Liver (tissue), 9 donors: Measurements from ENCODE around the gene DHX32. TPM values are rescaled to one million over a fixed set of nuclear protein-coding genes. Genes with fewer than 3 reads are reported as not detected.
"Not testable (repeated sequence)": the region's sequence is repeated elsewhere in the genome, so short reads cannot be mapped to it uniquely, and the experiment has no call there.

Source experiments
- DNase-seq: peaks from one replicate; pipeline ENCODE4 v3.0.0-alpha.2; 2017; ENCODE audit warnings: low spot score
- H3K27ac ChIP-seq, 2 donors: one replicate each; pipeline ENCODE4 v1.7.0; 2013; ENCODE audit warnings: inconsistent platforms in 2 of 2, low read length in 2 of 2, control low read depth in 1 of 2, low read depth in 1 of 2, mild to moderate bottlenecking in 1 of 2
- H3K27me3 ChIP-seq, 4 donors: one replicate each; pipeline versions ENCODE4 v1.6.1 to v1.7.0; 2013; ENCODE audit warnings: low read length in 3 of 4, inconsistent platforms in 1 of 4, mild to moderate bottlenecking in 1 of 4, moderate library complexity in 1 of 4; ENCODE audit not compliant: control insufficient read depth in 4 of 4, insufficient read depth in 4 of 4
- H3K36me3 ChIP-seq, 4 donors: one replicate each; pipeline versions ENCODE4 v1.6.1 to v1.7.0; 2013; ENCODE audit warnings: low read length in 3 of 4, mild to moderate bottlenecking in 3 of 4, low read depth in 1 of 4, moderate library complexity in 1 of 4; ENCODE audit not compliant: control insufficient read depth in 4 of 4, insufficient read depth in 3 of 4
- H3K4me1 ChIP-seq, 4 donors: one replicate each; pipeline versions ENCODE4 v1.6.1 to v1.7.0; 2013; ENCODE audit warnings: low read length in 3 of 4, mild to moderate bottlenecking in 3 of 4, moderate library complexity in 1 of 4; ENCODE audit not compliant: control insufficient read depth in 4 of 4, insufficient read depth in 4 of 4
- H3K4me3 ChIP-seq, 3 donors: one replicate each; pipeline versions ENCODE4 v1.6.1 to v1.7.0; 2013; ENCODE audit warnings: low read length in 3 of 3, control low read depth in 1 of 3, low read depth in 1 of 3, mild to moderate bottlenecking in 1 of 3
- H3K9ac ChIP-seq, 2 donors: one replicate each; pipeline ENCODE4 v1.7.0; 2013; ENCODE audit warnings: low read length in 2 of 2, mild to moderate bottlenecking in 2 of 2, moderate library complexity in 2 of 2, control low read depth in 1 of 2, low read depth in 1 of 2
- H3K9me3 ChIP-seq, 4 donors: one replicate each; pipeline versions ENCODE4 v1.6.1 to v1.7.0; 2013; ENCODE audit warnings: low read length in 3 of 4; ENCODE audit not compliant: control insufficient read depth in 4 of 4
- EGR1 ChIP-seq, 2 donors: IDR thresholded peaks; 2 replicates each; pipeline ENCODE4 v1.6.1; 2016 to 2018; ENCODE audit warnings: antibody characterized with exemption in 2 of 2, low read depth in 2 of 2
- FOXA1 ChIP-seq: IDR thresholded peaks from 2 replicates; pipeline ENCODE4 v1.6.1; 2016; ENCODE audit warnings: antibody characterized with exemption
- FOXA2 ChIP-seq: IDR thresholded peaks from 2 replicates; pipeline ENCODE4 v1.6.1; 2016; ENCODE audit warnings: antibody characterized with exemption
- GABPA ChIP-seq, 2 donors: IDR thresholded peaks in 1 of 2; conservative IDR thresholded peaks in 1 of 2; 2 replicates each; pipeline ENCODE4 v1.6.1; 2016; ENCODE audit warnings: antibody characterized with exemption in 2 of 2, mild to moderate bottlenecking in 1 of 2, moderate library complexity in 1 of 2
- HNF4A ChIP-seq, 2 donors: conservative IDR thresholded peaks; 2 replicates each; pipeline ENCODE4 v1.6.1; 2016; ENCODE audit warnings: antibody characterized with exemption in 2 of 2, mild to moderate bottlenecking in 2 of 2
- HNF4G ChIP-seq: IDR thresholded peaks from 2 replicates; pipeline ENCODE4 v1.6.1; 2016; ENCODE audit warnings: antibody characterized with exemption
- JUND ChIP-seq, 2 donors: IDR thresholded peaks; 2 replicates each; pipeline ENCODE4 v1.6.1; 2016; ENCODE audit warnings: antibody characterized with exemption in 2 of 2
- NR2F2 ChIP-seq: IDR thresholded peaks from 2 replicates; pipeline ENCODE4 v1.6.1; 2016; ENCODE audit warnings: antibody characterized with exemption
- RAD21 ChIP-seq, 2 donors: IDR thresholded peaks; 2 replicates each; pipeline ENCODE4 v1.6.1; 2016; ENCODE audit warnings: antibody characterized with exemption in 2 of 2, mild to moderate bottlenecking in 2 of 2
- RXRA ChIP-seq, 2 donors: IDR thresholded peaks; 2 replicates each; pipeline ENCODE4 v1.6.1; 2017 to 2018; ENCODE audit warnings: antibody characterized with exemption in 2 of 2, mild to moderate bottlenecking in 1 of 2
- SP1 ChIP-seq: IDR thresholded peaks from 2 replicates; pipeline ENCODE4 v1.6.1; 2018; ENCODE audit warnings: antibody characterized with exemption, mild to moderate bottlenecking
- TAF1 ChIP-seq: conservative IDR thresholded peaks from 2 replicates; pipeline ENCODE4 v1.6.1; 2016; ENCODE audit warnings: antibody characterized with exemption, mild to moderate bottlenecking
- YY1 ChIP-seq: IDR thresholded peaks from 2 replicates; pipeline ENCODE4 v1.6.1; 2016; ENCODE audit warnings: antibody characterized with exemption, mild to moderate bottlenecking
- WGBS: extraction: QIAGEN DNeasy Blood & Tissue Kit; methylation state at CpG from one replicate; pipeline ENCODE4 v1.1.7; 2013; 5-methylcytosine and 5-hydroxymethylcytosine counted together
- polyA plus RNA-seq, 2 donors: library from polyadenylated mRNA; stranded (reverse) in 1 of 2; unstranded in 1 of 2; fragments of 200-250 nt in 1 of 2; fragments of >200 nt in 1 of 2; fragmentation: Nextera tagmentation in 1 of 2; extraction: Ambion mirVana in 1 of 2; gene quantifications; one replicate each; pipeline versions ENCODE4 v1.2.1 to v1.2.3, GENCODE V29; 2013 to 2015
- total RNA-seq, 2 donors: library from RNA; depleted of rRNA; stranded (reverse); fragments of >200 nt; gene quantifications; one replicate each; pipeline ENCODE4 v1.2.3, GENCODE V29; 2014
- TF ChIP-seq, protein P1 (sequence below): IDR thresholded peaks from 2 replicates; pipeline ENCODE4 v1.6.1; 2016; ENCODE audit warnings: antibody characterized with exemption
- TF ChIP-seq, protein P2 (sequence below): fragments of 150-350 bp; IDR thresholded peaks from 2 replicates; pipeline ENCODE4 v1.5.1; 2017; ENCODE audit warnings: improper control_type of control experiment, low read depth, low read length; ENCODE audit not compliant: missing input control
- TF ChIP-seq, protein P3 (sequence below): IDR thresholded peaks from 2 replicates; pipeline ENCODE4 v1.6.1; 2016; ENCODE audit warnings: antibody characterized with exemption
- TF ChIP-seq, protein P4 (sequence below): IDR thresholded peaks from 2 replicates; pipeline ENCODE4 v1.6.1; 2016; ENCODE audit warnings: antibody characterized with exemption, mild to moderate bottlenecking
- TF ChIP-seq, protein P5 (sequence below): IDR thresholded peaks from 2 replicates; pipeline ENCODE4 v1.6.1; 2016; ENCODE audit warnings: antibody characterized with exemption
- donor health status: healthy.
- donor health status: healthy.
- donor health status: healthy.
- donor health status: healthy.
- donor health status: healthy.

Gene DHX32
- total and polyA plus RNA-seq, 4 donors, result 8.3 to 20.2 (median 10.2) TPM

DNA sequence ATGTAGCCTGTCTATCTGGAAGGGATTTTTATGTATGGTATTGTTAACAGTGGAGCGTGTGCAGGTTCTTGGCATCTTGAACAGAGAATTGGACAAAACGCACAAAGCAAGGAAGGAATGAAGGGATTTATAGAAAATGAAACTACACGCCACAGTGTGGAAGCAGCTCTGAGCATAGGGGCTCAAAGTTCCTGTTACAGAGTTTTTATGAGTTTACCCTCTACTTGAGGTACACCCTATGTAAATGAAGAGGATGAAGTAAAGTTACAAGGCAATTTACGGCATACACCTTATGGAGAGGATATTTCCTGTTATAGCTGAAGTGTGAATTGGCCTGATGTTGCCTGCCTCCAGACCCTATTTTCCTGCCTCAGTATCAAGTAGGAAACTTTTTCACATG, 48.5 kb upstream of the DHX32 start (continued):
- TF ChIP-seq, protein P1, sequence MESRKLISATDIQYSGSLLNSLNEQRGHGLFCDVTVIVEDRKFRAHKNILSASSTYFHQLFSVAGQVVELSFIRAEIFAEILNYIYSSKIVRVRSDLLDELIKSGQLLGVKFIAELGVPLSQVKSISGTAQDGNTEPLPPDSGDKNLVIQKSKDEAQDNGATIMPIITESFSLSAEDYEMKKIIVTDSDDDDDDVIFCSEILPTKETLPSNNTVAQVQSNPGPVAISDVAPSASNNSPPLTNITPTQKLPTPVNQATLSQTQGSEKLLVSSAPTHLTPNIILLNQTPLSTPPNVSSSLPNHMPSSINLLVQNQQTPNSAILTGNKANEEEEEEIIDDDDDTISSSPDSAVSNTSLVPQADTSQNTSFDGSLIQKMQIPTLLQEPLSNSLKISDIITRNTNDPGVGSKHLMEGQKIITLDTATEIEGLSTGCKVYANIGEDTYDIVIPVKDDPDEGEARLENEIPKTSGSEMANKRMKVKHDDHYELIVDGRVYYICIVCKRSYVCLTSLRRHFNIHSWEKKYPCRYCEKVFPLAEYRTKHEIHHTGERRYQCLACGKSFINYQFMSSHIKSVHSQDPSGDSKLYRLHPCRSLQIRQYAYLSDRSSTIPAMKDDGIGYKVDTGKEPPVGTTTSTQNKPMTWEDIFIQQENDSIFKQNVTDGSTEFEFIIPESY, result no peak

DNA sequence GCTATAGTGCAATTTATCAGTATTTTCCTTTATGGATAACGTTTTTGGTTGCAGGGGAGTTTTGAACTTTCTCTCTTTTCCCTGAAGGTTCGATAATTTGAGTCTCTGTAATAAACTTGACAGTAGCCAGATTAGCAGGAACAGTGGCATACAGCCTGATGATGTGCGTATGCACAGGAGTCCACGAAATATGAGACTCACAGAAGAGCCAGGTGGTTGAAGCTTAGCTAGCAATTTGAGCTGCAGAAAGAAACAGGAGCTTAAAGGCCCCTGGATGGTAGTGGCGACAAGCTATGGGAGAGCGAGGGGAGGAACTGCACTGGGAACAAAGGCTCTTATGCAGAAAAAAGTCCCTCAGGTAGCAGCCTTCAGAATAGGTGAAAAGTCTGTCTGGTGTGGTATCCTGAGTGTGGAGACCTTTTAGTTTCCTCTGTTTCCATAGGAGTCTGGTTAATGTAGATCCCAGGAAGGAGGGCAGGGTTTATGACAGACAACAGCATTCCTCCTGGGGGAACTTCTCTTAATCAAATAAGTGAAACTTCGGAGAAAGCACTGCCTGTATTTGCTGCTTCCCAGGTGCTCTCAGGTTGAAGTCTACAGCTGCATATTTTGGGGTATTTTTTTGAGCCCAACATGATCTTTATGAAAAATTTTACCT, 48.0 kb upstream of the DHX32 start:
- H3K9me3 ChIP-seq, result no peaks in the 10 kb centered on the region
- no peak overlapping the region for H3K9ac ChIP-seq
- H3K4me1 ChIP-seq, result no peaks in the 10 kb centered on the region
- TF ChIP-seq NR2F2 (no peak), HNF4G (no peak), SP1 (no peak), TAF1 (no peak), RXRA (IDR thresholded peaks at IDR 0.05) (no peak), JUND (IDR thresholded peaks at IDR 0.05) (no peak), GABPA (IDR thresholded peaks at IDR 0.05 in 1 of 2, conservative IDR thresholded peaks at IDR 0.05 in 1 of 2) (no peak), EGR1 (IDR thresholded peaks at IDR 0.05; ENCODE audit: low read depth in 2 of 2) (no peak), YY1 (no peak), FOXA1 (no peak), HNF4A (conservative IDR thresholded peaks at IDR 0.05) (no peak), RAD21 (IDR thresholded peaks at IDR 0.05) (no peak), FOXA2 (no peak)
- TF ChIP-seq, protein P2, sequence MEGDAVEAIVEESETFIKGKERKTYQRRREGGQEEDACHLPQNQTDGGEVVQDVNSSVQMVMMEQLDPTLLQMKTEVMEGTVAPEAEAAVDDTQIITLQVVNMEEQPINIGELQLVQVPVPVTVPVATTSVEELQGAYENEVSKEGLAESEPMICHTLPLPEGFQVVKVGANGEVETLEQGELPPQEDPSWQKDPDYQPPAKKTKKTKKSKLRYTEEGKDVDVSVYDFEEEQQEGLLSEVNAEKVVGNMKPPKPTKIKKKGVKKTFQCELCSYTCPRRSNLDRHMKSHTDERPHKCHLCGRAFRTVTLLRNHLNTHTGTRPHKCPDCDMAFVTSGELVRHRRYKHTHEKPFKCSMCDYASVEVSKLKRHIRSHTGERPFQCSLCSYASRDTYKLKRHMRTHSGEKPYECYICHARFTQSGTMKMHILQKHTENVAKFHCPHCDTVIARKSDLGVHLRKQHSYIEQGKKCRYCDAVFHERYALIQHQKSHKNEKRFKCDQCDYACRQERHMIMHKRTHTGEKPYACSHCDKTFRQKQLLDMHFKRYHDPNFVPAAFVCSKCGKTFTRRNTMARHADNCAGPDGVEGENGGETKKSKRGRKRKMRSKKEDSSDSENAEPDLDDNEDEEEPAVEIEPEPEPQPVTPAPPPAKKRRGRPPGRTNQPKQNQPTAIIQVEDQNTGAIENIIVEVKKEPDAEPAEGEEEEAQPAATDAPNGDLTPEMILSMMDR, result no peak
- TF ChIP-seq, protein P3, sequence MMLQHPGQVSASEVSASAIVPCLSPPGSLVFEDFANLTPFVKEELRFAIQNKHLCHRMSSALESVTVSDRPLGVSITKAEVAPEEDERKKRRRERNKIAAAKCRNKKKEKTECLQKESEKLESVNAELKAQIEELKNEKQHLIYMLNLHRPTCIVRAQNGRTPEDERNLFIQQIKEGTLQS, result no peak
- TF ChIP-seq, protein P1, result no peak
- TF ChIP-seq, protein P4, sequence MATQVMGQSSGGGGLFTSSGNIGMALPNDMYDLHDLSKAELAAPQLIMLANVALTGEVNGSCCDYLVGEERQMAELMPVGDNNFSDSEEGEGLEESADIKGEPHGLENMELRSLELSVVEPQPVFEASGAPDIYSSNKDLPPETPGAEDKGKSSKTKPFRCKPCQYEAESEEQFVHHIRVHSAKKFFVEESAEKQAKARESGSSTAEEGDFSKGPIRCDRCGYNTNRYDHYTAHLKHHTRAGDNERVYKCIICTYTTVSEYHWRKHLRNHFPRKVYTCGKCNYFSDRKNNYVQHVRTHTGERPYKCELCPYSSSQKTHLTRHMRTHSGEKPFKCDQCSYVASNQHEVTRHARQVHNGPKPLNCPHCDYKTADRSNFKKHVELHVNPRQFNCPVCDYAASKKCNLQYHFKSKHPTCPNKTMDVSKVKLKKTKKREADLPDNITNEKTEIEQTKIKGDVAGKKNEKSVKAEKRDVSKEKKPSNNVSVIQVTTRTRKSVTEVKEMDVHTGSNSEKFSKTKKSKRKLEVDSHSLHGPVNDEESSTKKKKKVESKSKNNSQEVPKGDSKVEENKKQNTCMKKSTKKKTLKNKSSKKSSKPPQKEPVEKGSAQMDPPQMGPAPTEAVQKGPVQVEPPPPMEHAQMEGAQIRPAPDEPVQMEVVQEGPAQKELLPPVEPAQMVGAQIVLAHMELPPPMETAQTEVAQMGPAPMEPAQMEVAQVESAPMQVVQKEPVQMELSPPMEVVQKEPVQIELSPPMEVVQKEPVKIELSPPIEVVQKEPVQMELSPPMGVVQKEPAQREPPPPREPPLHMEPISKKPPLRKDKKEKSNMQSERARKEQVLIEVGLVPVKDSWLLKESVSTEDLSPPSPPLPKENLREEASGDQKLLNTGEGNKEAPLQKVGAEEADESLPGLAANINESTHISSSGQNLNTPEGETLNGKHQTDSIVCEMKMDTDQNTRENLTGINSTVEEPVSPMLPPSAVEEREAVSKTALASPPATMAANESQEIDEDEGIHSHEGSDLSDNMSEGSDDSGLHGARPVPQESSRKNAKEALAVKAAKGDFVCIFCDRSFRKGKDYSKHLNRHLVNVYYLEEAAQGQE, result no peak
- TF ChIP-seq, protein P5, sequence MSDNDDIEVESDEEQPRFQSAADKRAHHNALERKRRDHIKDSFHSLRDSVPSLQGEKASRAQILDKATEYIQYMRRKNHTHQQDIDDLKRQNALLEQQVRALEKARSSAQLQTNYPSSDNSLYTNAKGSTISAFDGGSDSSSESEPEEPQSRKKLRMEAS, result no peak
- no peak overlapping the region for H3K27ac ChIP-seq
- no peaks in the 10 kb centered on the region for H3K36me3 ChIP-seq
- WGBS, result 78% methylated on average over 7 of the region's 7 CpGs
- no peak for DNase-seq
- H3K4me3 ChIP-seq, result no peak overlapping the region
- H3K27me3 ChIP-seq, result peaks cover 0 to 3% (median 0%) of the 10 kb centered on the region in 4 donors

DNA sequence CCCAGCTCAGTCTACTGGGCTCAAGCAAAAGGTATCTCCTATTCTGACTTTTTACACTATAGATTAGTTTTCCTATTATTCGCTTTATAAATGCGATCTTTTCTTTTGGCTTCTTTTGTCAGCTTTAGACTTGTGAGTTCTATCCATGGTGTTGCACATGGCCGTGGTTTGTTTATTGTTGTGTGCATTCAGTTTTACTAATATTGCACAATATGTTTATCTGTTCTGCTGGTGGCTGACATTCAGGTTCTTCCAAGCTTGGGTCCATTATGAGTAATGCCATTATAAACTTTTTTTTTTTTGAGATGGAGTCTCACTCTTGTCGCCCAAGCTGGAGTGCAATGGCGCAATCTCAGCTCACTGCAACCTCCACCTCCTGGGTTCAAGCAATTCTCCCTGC, 46.2 kb upstream of the DHX32 start:
- not testable (repeated sequence) for H3K9ac ChIP-seq, H3K27me3 ChIP-seq, H3K9me3 ChIP-seq, H3K36me3 ChIP-seq, H3K4me3 ChIP-seq, H3K27ac ChIP-seq, DNase-seq, H3K4me1 ChIP-seq
- 82% methylated on average over 5 of the region's 5 CpGs for WGBS
